WTC11 (cell line): Measurements from ENCODE around the gene MAPT.

Experiments
- CTCF ChIP-seq: fragments of 200-600 bp; IDR thresholded peaks from 2 replicates; pipeline ENCODE4 v1.8.0; 2022; ENCODE audit warnings: antibody characterized with exemption
- MAX ChIP-seq: sonication (generic); formaldehyde crosslinking; IDR thresholded peaks from 2 replicates; pipeline ENCODE4 v1.8.0; 2022; ENCODE audit warnings: mild to moderate bottlenecking, missing genetic modification reagents
- RELA ChIP-seq: sonication (generic); formaldehyde crosslinking; IDR thresholded peaks from 2 replicates; pipeline ENCODE4 v1.8.1; 2022; ENCODE audit warnings: missing genetic modification reagents, mild to moderate bottlenecking, borderline replicate concordance
- SP1 ChIP-seq: sonication (generic); formaldehyde crosslinking; conservative IDR thresholded peaks from 2 replicates; pipeline ENCODE4 v1.8.1; 2022; ENCODE audit warnings: missing genetic modification reagents
- ZNF281 ChIP-seq: sonication (generic); formaldehyde crosslinking; IDR thresholded peaks from 2 replicates; pipeline ENCODE4 v1.8.0; 2023; ENCODE audit warnings: mild to moderate bottlenecking, missing genetic modification reagents
- ZNF317 ChIP-seq: sonication (generic); formaldehyde crosslinking; IDR thresholded peaks from 2 replicates; pipeline ENCODE4 v1.8.1; 2023; ENCODE audit warnings: low read depth, mild to moderate bottlenecking, moderate library complexity, missing genetic modification reagents, borderline replicate concordance

- TF ChIP-seq SP1 (CRISPR knock-in tag): no peak
- TF ChIP-seq CTCF: no peak
- no peak for TF ChIP-seq ZNF281 (CRISPR knock-in tag)
- TF ChIP-seq MAX (CRISPR knock-in tag): no peak
- TF ChIP-seq RELA (CRISPR knock-in tag): no peak
- TF ChIP-seq ZNF317 (CRISPR knock-in tag): no peak
These were observed 18.0 kb downstream of the MAPT start for GRCh38 chr17:45912319-45912718.
